Thyroid gland (tissue), 4 donors: ENCODE measurements around the gene EGR4.

Source experiments
- CTCF ChIP-seq, 6 experiments: fragments of 200-600 bp in 3 of 6; fragments of 450-650 bp in 3 of 6; sonication (generic) in 3 of 6; IDR thresholded peaks; one replicate each; pipeline ENCODE4 v1.5.1; 2016 to 2019; ENCODE audit warnings: antibody characterized with exemption in 6 of 6, mild to moderate bottlenecking in 2 of 6, inconsistent platforms in 1 of 6, moderate library complexity in 1 of 6
- POLR2A ChIP-seq, 2 donors: fragments of 450-650 bp; IDR thresholded peaks; one replicate each; pipeline ENCODE4 v1.6.1; 2017; ENCODE audit warnings: antibody characterized with exemption in 2 of 2, mild to moderate bottlenecking in 2 of 2, moderate library complexity in 1 of 2

GRCh38 chr2:73286134-73286655 lies 7.2 kb downstream of the EGR4 start:
- TF ChIP-seq CTCF (IDR thresholded peaks at IDR 0.05) (no peak), POLR2A (IDR thresholded peaks at IDR 0.05) (no peak)
